Endothelial cell of umbilical vein (primary cell): ENCODE measurements around the gene SLC35F3. TPM values are rescaled to one million over a fixed set of nuclear protein-coding genes. Genes with fewer than 3 reads are reported as not detected.

Experiments used
- BruUV-seq: library from RNA; stranded (reverse); fragments of 400-500 nt; replicated peaks from 2 replicates; lab custom pipeline; 2021; lab: Mats Ljungman, UMichigan
- CTCF ChIA-PET: fragments of 300-600, 350-600 bp; sonication (Branson Sonifier 250); formaldehyde crosslinking; loops from one replicate; lab custom pipeline; 2021; ENCODE audit warnings: antibody characterized with exemption, inconsistent platforms; lab: Charles Lee
- POLR2A ChIA-PET: fragments of 300-600, 350-600 bp; sonication (Branson Sonifier 250); formaldehyde crosslinking; loops from one replicate; lab custom pipeline; 2021; ENCODE audit warnings: antibody characterized with exemption, inconsistent platforms; lab: Charles Lee
- DNase-seq: peaks from one replicate; pipeline ENCODE4 v3.0.0-alpha.2; 2011; ENCODE audit warnings: low read depth, low spot score
- FAIRE-seq: peaks from 2 replicates; lab custom pipeline; 2011; peaks lifted over from hg19 to GRCh38; lab: Jason Lieb, UNC
- H2AFZ ChIP-seq: 2 replicates; pipeline ENCODE4 v1.6.0; 2012; ENCODE audit warnings: low read depth, low read length, control low read depth, inconsistent platforms
- H3K27ac ChIP-seq: 2 replicates; pipeline ENCODE4 v1.5.1; 2011; ENCODE audit warnings: low read depth, mild to moderate bottlenecking, control low read depth, low read length, moderate library complexity; ENCODE audit not compliant: insufficient read depth
- H3K27me3 ChIP-seq, 2 experiments: 2 replicates each; pipeline versions ENCODE4 v1.6.0 to v1.6.1; 2011; ENCODE audit warnings: low read length in 2 of 2, mixed read lengths in 1 of 2; ENCODE audit not compliant: control insufficient read depth in 2 of 2, insufficient read depth in 2 of 2
- H3K36me3 ChIP-seq, 2 experiments: 2 replicates in 1 of 2; 3 replicates in 1 of 2; pipeline ENCODE4 v1.5.1; 2011; ENCODE audit warnings: low read length in 2 of 2, mild to moderate bottlenecking in 1 of 2, moderate library complexity in 1 of 2; ENCODE audit not compliant: control insufficient read depth in 2 of 2, insufficient read depth in 2 of 2; ENCODE audit errors: extremely low read depth in 1 of 2
- H3K4me1 ChIP-seq: 3 replicates; pipeline ENCODE4 v1.5.1; 2011; ENCODE audit warnings: mild to moderate bottlenecking, low read length; ENCODE audit not compliant: control insufficient read depth, insufficient read depth; ENCODE audit errors: extremely low read depth
- H3K4me2 ChIP-seq: 2 replicates; pipeline ENCODE4 v1.6.1; 2011; ENCODE audit warnings: low read length, control low read depth, mixed read lengths; ENCODE audit not compliant: insufficient read depth
- H3K4me3 ChIP-seq, 3 experiments: fragments of 200-600 bp in 1 of 3; sonication (generic), shearing (Covaris generic) in 1 of 3; replicated peaks in 1 of 3; 2 replicates each; pipeline ENCODE4 v1.5.1; 2011 to 2016; ENCODE audit warnings: control low read depth in 3 of 3, low read length in 3 of 3, mild to moderate bottlenecking in 2 of 3, inconsistent platforms in 1 of 3, low read depth in 1 of 3, moderate library complexity in 1 of 3; ENCODE audit not compliant: insufficient read depth in 1 of 3
- H3K79me2 ChIP-seq: 2 replicates; pipeline ENCODE4 v1.6.0; 2012; ENCODE audit warnings: low read length, inconsistent platforms; ENCODE audit not compliant: control insufficient read depth, insufficient read depth
- H3K9ac ChIP-seq: replicated peaks from 2 replicates; pipeline ENCODE3; 2011; ENCODE audit warnings: low read length, control low read depth; ENCODE audit not compliant: insufficient read depth; ENCODE audit errors: extremely low read depth
- H3K9me1 ChIP-seq: replicated peaks from 3 replicates; pipeline ENCODE4 v1.6.0; 2011; ENCODE audit warnings: mild to moderate bottlenecking, low read length; ENCODE audit not compliant: control insufficient read depth, insufficient read depth; ENCODE audit errors: extremely low read depth
- H3K9me3 ChIP-seq: replicated peaks from 2 replicates; pipeline ENCODE4 v1.5.1; 2012; ENCODE audit warnings: low read length, inconsistent platforms; ENCODE audit not compliant: control insufficient read depth, insufficient read depth
- H4K20me1 ChIP-seq: replicated peaks from 2 replicates; pipeline ENCODE3; 2011; ENCODE audit warnings: mild to moderate bottlenecking, low read length; ENCODE audit not compliant: control insufficient read depth, insufficient read depth; ENCODE audit errors: extremely low read depth
- CTCF ChIP-seq, 2 donors: IDR thresholded peaks; 1 replicate in 1 of 2; 2 replicates in 1 of 2; pipeline ENCODE4 v1.5.1; 2011; ENCODE audit warnings: low read length in 2 of 2, mild to moderate bottlenecking in 2 of 2, moderate library complexity in 2 of 2, control low read depth in 1 of 2, inconsistent platforms in 1 of 2, low read depth in 1 of 2; ENCODE audit not compliant: insufficient read depth in 1 of 2; ENCODE audit errors: extremely low read depth in 1 of 2
- EZH2 ChIP-seq: IDR thresholded peaks from 2 replicates; pipeline ENCODE4 v1.6.1; 2012; ENCODE audit warnings: borderline replicate concordance, low read depth, mild to moderate bottlenecking, moderate library complexity, low read length, inconsistent platforms; ENCODE audit not compliant: severe bottlenecking
- FOS ChIP-seq: IDR thresholded peaks from 2 replicates; pipeline ENCODE4 v1.6.1; 2011; ENCODE audit warnings: mild to moderate bottlenecking, low read length, moderate library complexity, borderline replicate concordance; ENCODE audit not compliant: insufficient read depth
- GATA2 ChIP-seq: IDR thresholded peaks from 2 replicates; pipeline ENCODE4 v1.7.0; 2011; ENCODE audit warnings: low read depth, mild to moderate bottlenecking, moderate library complexity, mixed read lengths, low read length; ENCODE audit not compliant: insufficient read length, insufficient read depth
- JUN ChIP-seq: IDR thresholded peaks from 2 replicates; pipeline ENCODE4 v1.6.1; 2011; ENCODE audit warnings: borderline replicate concordance, low read depth; ENCODE audit not compliant: insufficient read length, insufficient read depth
- MAX ChIP-seq: IDR thresholded peaks from 2 replicates; pipeline ENCODE4 v1.6.1; 2011; ENCODE audit not compliant: insufficient read depth, insufficient read length
- MYC ChIP-seq: IDR thresholded peaks from one replicate; pipeline ENCODE4 v1.6.1; 2011; ENCODE audit warnings: mild to moderate bottlenecking, low read depth, low read length
- POLR2A ChIP-seq: IDR thresholded peaks from 2 replicates; pipeline ENCODE4 v1.6.1; 2012; ENCODE audit warnings: low read depth, mild to moderate bottlenecking, control low read depth, low read length
- POLR2AphosphoS5 ChIP-seq: IDR thresholded peaks from 2 replicates; pipeline ENCODE4 v1.6.1; 2012; ENCODE audit warnings: low read depth, mild to moderate bottlenecking, control low read depth, low read length, moderate library complexity; ENCODE audit not compliant: insufficient read depth
- dilution Hi-C: fragments of 300-500 bp; cut with MboI; formaldehyde crosslinking; loops from one replicate; pipeline ENCODE4 v1.15.0; 2019; ENCODE audit warnings: low sequenced_read_pairs; ENCODE audit not compliant: extremely low pct_ligation_motif_present
- intact Hi-C: fragments of 100-400 bp; cut with micrococcal nuclease; formaldehyde crosslinking; loops from one replicate; pipeline ENCODE4 v1.10.0; 2022
- polyA plus RNA-seq, 4 experiments: library from polyadenylated mRNA; depleted of rRNA in 3 of 4; stranded (reverse) in 3 of 4; unstranded in 1 of 4; fragments of >200 nt; gene quantifications; 2 replicates each; pipeline versions ENCODE4 v1.2.1 to v1.2.3, GENCODE V29; 2011 to 2012; ENCODE audit warnings: missing spikeins in 1 of 4
- total RNA-seq: library from RNA; stranded (reverse); gene quantifications from 2 replicates; pipeline ENCODE4 v1.2.3, GENCODE V29; 2021

The SLC35F3 gene
- total and polyA plus RNA-seq, 2 donors (not counting 3 experiments of a cell fraction or from before 2014, with no cell fraction given) = not detected

GRCh38 chr1:234321231-234321630 lies 416.8 kb downstream of the SLC35F3 start:
- Histone ChIP-seq H3K9ac (no peak overlapping the region), H3K4me2 (no peak overlapping the region), H2AFZ (no peak overlapping the region), H3K9me3 (no peaks in the 10 kb centered on the region), H3K27me3 (peaks cover 10 to 12% of the 10 kb centered on the region in 2 experiments), H3K4me1 (no peaks in the 10 kb centered on the region), H3K9me1 (no peaks in the 10 kb centered on the region), H3K4me3 (no peak overlapping the region), H4K20me1 (no peaks in the 10 kb centered on the region), H3K27ac (no peak overlapping the region), H3K36me3 (no peaks in the 10 kb centered on the region), H3K79me2 (no peaks in the 10 kb centered on the region)
- DNase-seq (no peak), FAIRE-seq (no peak)
- BruUV-seq = no TSS peak
- dilution Hi-C loops (no loop called here), intact Hi-C loops (loop anchor here (5.0 kb wide), 1 partner anchor 761 kb away; no protein-coding TSS in a partner anchor)
- TF ChIP-seq FOS (no peak), MYC (no peak), GATA2 (no peak), POLR2A (no peak), POLR2AphosphoS5 (no peak), EZH2 (no peak), MAX (no peak), CTCF (IDR thresholded peaks at IDR 0.05; ENCODE audit: extremely low read depth in 1 of 2, insufficient read depth in 1 of 2, low read depth in 1 of 2, low read length in 2 of 2) (no peak), JUN (no peak)
- ChIA-PET CTCF (no interaction called here), POLR2A (no interaction called here)
